ENCODE measurements around the gene CCN5.

The CCN5 gene

DNA sequence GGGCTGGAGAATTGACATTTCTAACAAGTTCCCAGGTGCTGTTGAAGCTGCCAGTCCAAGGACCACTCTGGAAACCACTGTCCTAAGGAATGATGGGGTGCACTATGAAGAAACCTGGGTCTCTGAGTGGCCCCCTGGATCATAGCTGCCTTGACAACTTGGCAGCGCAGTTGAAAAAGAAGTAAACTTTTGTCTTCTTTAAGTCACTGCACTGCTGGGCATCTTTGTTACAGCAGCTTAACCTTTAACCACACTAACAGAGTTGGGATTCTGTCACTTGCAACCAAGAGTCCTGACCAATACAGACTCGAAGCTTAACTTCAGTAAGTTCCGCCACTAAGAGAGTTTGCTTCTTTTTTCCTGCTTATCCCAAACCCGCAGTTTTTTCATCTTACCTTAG is 21.9 kb downstream of the CCN5 start:
- DNase-seq (ENCODE audit: low read depth), result no peak

DNA sequence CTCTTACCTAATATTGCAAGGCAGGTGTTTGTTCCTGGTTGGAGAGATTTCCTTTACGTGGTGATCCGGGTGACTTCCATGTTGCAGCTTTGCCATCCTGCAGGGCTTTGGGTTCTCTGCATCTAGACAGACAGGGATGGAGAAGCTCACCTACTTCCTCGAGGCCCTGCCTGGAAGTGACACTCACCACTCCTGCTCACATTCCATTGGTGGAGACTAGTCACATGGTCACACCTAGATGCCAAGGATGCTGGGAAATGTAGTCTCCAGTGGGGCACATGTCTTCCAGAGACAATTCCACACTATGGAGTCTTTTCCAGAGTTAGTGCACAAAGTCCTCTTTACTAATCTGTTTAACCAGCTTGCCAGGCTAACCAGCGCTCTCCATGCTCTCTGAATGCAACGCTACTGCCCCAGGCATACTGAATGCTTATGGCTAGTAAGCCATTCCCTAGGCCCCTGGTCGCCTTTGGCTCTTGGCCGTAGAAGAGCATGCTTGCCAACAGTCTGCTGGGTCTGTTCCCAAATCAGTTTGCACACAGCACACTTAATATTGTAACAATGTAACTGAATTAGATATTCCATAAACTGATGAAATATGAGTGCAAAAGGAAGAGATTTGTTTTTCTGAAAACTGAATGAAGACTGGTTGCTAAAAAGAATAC is 23.8 kb downstream of the CCN5 start:
- DNase-seq (ENCODE audit: low read depth), result peak; percentile 13

DNA sequence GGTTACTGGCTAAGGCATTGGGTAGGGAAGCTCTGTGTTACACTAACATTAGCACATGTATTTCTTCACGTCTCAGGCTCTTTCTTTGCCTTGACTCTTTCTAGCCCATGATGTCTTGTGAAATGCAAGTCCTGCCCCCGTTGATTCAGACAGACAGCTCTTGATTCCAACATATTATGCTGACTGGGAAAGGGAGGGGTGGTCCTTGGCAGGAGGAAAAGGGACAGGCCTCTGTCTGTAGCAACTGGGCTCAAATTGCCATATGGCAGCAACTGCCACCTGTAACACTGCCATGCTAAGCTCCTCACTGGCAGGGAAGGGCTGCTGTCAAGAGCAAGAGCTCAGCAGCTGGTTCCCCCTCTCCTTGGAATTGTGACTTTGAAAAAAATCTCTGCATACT is 24.8 kb downstream of the CCN5 start:
- DNase-seq (ENCODE audit: low read depth), result no peak

DNA sequence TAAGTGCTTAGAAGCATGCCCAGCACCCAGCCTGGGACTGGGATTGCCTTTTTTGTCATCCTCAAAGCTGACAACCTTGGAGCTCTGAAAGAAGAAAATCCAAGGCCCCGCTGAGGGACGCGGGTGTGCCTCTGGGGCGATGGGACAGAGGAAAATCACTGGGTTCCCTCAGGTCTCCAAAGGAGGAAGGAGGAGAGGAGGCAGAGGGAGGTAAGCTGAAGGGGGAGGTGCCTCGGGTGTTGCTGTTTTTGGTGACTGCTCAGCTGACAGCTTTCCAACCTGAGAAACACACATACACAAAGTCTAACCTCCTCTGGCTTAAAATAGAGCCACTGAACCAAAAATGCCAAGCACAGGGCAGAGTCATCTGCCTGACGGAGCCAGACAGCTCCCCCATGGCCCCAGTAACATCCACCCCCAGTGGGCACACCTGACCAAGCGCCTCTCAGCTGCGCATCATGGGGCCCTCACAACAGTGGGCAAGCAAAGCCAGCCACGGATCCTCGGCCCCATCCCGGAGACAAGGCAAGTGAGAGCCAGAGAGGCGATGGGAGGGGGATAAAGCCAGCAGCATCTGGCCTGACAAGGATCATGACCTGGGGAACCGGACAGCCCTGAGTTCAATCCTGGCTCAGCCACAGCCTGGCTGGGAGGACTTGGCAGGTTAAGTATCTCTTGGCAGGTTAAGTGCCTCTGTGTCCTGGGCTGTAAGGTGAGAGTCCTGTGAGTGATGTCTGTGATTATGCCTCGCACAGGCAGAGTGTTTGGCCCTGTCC is 27.3 kb downstream of the CCN5 start:
- no peak for DNase-seq (ENCODE audit: low read depth)

DNA sequence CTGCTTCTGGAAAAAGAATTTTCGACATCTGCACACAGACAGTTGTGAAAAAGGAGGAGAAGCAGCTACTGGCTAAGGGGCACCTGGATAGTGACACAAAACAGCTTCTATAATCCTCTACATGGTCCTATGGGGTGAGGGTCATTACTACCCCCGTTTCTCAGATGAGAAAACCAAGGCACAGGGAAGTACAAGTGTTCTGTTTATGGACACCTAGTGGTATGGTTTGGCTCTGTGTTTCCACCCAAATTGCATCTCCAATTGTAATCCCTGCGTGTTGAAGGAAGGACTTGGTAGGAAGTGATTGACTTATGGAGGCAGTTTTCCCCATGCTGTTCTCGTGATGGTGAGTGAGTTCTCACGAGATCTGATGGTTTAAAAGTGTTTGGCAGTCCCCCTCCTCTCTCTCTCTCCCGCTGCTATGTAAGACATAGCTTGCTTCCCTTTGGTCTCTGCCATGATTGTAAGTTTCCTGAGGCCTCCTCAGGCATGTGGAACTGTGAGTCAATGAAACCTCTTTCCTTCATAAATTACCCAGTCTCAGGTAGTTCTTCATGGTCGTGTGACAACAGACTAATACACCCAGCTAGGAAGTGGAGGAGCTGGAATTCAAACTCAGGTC is 28.0 kb downstream of the CCN5 start:
- DNase-seq (ENCODE audit: low read depth), result no peak

DNA sequence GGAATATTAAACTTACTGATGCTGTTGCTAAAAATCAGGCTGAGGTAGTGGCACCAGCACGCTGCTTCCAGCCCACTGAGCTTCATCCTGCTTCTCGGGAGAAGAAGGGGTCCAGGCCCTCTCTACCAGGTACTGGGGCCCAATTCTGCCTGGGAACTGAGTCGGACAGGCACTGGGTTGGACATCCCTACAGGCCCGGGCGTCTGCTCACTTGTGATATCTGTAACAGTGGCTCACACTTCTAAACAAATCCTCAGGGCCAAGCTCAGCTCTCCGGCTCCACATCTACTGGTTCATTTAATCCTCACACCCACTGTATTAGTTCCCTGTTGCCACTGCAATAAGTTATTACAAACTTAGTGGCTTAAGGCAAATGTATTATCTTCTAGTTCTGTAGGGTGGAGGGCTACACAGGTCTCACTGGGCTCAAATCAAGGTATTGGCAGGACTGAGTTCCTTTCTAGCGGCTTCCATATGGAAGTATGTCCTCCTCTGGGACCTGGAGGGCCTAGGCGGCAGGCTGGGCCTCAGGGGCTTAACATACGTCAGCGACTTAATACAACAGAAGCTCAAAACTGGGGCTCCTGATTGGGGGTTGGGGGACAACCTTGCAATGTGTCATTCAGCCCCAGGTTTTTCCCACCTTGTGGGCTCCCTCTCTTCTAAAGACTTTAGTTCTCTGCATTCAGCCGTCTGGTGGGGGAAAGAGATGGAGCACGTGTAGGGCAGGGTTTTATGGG is 28.9 kb downstream of the CCN5 start:
- DNase-seq (ENCODE audit: low read depth), result no peak

DNA sequence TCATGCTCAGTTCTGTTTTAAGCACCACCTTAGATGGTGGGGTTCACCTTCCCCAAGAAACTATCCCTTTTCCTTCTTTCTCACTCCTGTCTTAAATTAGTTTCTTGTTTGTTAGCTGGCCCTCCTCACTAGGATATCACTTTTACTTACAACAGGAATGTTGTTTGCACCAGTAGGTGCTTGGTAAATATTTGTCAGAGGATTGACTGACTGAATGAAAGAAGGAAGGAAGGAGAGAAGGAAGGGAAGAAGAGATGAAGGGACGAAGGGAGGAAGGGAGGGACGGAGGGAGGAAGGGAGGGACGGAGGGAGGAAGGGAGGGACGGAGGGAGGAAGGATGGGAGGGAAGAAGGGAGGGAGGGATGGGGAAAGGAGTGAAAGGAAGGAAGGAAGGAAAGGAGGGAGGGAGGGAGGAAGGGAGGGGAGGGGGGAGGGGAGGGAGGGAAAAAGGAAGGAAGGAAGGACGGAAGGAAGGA is 30.0 kb downstream of the CCN5 start:
- DNase-seq (ENCODE audit: low read depth), result no peak

DNA sequence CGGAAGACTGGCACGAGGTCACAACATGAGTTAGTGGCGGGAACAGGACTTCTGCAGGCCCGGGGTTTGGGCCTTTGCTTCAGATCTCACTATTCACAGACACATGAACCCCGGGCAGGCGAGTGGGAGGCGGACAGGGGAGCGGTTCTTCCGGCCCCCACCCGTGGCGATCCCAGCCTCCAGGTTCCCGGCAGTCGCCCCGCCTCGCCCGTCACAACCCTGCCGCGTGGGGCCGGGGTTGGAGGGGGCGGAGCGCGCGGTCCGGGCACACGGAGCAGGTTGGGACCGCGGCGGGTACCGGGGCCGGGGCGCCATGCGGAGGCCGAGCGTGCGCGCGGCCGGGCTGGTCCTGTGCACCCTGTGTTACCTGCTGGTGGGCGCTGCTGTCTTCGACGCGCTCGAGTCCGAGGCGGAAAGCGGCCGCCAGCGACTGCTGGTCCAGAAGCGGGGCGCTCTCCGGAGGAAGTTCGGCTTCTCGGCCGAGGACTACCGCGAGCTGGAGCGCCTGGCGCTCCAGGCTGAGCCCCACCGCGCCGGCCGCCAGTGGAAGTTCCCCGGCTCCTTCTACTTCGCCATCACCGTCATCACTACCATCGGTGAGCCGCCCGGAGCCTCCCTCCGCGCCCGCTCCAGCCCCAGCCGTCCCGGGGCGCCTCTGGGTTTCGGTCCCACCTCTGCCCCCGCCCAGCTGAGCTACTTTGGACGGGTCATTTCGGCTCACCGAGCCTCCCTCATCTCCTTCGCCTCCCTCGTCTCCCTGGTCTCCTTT is 30.6 kb downstream of the CCN5 start, which contains the start of gene KCNK15:
KCNK15 (plus strand) TSS at position 268 of the 769 bp plus-strand sequence; CDS start at position 314, 46 bp downstream.
- peak; percentile 65 for DNase-seq (ENCODE audit: low read depth)

DNA sequence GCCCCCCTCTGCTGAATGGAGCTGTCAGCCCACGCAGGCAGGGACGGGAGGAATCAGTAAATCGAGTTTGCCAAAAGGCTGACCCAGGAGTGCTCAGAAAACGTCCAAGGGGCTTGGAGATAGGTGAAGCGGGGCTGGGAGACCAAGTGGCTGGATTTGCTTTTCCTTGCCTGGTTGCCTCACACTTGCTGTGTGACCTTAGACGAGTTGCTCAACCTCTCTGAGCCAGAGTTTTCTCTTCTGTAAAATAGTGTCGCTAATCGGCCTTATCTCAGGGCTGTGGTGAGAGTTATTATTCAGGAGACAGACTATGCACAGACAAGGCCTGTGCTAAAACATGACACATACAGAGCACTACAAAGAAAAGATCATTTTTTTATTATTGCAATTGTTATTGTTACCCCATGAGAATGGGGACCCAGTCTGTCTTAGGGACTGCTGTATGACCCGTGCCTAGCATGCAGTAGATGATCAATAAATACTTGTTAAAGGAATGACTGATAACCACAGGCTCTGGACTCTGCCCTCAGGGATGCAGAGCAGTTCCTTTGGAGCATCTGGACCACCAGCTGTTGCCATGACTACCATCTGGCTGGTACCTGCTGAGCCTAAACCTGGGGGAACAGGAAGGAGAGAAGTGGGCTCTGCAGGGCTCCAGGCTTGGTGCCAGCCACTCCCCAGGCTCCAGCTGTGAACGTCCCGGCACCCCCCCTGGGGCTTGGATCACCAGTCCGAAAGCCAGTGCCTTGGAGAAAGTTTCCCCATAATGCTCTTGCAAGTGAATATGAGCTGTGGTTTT is 31.4 kb downstream of the CCN5 start:
- no peak for DNase-seq (ENCODE audit: low read depth)

DNA sequence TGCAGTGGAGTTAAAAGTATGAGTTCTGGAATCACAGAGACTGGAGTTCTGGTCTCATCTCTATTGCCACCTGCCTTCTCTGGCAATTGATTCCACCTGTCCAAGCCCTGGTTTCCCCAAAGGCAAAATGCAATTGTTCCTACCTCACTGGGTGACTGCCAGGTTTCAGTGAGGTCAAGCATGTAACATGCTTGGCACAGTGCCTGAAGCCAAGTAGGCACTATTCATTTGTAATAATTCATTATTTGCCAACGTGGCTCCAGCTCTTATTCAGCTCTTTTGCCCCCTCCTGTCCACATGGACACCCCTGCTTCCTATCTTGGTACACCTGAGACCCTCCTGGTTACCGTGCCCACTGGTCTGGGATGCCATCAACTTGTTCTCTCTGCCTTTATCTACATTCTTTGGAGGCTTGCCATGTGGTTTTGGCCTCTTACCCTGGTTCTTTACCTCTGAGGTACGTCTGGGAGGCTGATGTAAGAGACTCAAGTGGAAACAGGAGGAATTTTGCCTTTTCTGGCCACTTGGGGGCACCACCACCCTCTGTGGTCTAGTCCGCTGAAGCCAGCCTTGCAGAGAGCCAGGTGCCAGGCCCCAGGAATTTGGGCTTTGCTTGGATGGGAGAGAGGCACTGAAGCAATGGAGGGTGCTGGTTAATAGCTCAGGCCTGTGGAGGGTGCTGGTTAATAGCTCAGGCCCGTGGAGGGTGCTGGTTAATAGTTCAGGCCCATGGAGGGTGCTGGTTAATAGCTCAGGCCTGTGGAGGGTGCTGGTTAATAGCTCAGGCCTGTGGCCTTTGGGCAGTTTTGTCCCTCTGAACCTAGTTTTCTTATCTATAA is 32.2 kb downstream of the CCN5 start:
- peak; percentile 41 for DNase-seq (ENCODE audit: low read depth)

DNA sequence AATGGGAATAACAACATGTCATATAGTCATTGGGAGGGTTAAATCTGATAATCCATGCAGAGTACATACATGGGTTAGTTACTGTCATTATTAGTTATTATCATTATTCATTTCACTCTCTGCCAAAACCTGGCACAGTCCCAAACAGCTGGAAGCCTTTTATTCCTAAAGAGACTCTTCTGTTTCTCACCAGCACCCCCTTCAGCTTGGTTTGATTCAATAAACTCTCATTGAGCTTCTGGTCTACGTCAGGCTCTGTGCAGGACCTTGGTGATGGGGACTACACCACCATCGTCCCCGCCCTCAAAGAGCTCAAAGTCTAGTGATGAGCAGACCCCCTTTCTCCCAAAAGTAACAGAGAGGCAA is 32.8 kb downstream of the CCN5 start:
- no peak for DNase-seq (ENCODE audit: low read depth)

DNA sequence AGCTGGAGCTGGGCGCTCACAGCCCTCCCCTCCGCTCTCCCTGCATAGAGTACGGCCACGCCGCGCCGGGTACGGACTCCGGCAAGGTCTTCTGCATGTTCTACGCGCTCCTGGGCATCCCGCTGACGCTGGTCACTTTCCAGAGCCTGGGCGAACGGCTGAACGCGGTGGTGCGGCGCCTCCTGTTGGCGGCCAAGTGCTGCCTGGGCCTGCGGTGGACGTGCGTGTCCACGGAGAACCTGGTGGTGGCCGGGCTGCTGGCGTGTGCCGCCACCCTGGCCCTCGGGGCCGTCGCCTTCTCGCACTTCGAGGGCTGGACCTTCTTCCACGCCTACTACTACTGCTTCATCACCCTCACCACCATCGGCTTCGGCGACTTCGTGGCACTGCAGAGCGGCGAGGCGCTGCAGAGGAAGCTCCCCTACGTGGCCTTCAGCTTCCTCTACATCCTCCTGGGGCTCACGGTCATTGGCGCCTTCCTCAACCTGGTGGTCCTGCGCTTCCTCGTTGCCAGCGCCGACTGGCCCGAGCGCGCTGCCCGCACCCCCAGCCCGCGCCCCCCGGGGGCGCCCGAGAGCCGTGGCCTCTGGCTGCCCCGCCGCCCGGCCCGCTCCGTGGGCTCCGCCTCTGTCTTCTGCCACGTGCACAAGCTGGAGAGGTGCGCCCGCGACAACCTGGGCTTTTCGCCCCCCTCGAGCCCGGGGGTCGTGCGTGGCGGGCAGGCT is 35.1 kb downstream of the CCN5 start:
- no peak for DNase-seq (ENCODE audit: low read depth)

DNA sequence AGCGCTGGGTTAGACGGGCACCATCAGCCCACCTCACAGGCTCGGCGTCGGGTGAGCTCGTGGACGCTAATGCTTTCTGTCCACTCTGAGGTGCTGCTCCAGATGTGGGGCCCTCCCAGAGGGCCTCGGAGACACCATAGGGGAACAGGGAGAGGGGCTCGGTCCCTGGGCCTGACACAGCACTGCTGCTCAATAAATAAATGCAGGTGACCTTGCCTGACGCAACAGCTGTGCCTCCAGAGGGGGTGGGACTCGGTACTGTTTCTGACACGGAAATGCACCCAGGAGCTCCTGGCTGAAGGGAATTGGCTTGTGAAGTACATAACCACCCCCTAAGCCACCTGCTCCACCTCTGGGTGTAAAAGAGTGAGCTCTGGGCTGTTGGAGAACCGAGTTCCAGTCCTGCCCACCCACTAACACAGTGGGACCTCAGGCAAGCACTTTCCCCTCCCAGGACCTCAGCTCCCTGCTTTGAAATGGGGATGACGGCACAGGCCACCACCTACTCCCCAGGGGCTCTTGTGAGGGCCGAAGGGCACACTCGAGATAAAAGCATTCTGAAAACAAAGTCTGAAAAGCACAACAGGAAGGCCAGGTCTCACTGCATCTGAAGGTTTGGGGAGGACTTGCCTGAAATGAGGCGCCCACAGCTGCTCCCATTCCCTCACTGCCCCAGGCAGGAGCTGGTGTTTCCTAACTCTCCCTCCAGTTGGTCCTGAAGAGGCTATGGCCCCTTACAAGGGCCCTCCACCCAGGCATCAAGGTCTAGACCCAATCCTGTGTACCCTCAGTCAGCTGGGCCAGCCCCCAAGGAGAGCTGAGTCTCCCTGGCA is 37.1 kb downstream of the CCN5 start:
- DNase-seq (ENCODE audit: low read depth), result no peak

DNA sequence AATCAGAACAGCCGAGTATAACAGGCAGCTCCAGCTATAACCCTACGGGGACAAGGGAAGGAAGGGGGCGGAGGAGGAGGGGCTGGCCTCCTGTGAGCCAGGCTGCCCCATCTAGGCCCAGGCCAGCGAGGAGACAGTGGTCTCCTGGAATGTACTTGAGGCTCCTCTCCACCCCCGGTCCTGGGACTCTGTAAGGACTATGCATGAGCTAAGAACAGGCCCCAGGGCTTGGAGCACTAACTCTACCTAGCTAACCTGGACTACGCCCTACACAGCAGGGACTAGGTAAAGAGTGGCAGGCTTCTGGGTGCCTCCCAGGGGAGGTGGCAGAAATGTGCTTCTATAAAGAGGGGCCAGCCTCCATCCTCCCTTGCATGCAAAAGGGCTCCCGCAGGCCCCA is 39.4 kb downstream of the CCN5 start:
- DNase-seq (ENCODE audit: low read depth), result no peak

DNA sequence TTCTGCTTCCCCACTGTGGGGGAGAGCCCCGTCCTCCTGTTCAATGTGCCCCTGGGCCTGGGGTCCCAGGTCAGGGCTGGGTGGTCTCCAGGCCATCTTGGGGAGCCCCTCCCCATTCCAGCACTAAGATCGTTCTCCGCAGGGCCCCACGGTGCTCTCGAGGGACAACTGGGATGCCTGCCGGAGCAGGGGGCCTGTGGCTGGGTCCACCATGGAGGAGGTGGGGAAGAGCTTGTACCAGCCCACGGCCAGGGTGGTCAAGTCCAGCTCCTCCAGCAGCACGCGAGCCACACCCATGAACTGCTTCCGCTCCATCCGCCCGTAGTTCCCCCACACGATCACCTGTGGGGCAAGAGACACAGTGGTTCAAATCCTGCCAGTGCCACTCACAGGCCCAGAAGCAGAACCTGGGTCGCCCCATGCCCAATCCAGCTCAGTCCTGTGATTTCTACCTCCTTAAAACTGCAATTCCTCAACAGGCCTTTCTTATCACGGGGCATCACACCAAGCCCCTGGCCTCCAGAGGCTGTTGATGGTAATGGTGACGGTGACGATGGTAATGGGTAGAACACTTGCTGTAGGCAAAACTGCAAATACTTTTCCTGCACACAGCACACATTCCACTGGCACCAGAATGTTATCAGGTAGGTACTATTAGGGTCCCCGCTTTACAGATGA is 41.0 kb downstream of the CCN5 start:
- DNase-seq (ENCODE audit: low read depth), result no peak

DNA sequence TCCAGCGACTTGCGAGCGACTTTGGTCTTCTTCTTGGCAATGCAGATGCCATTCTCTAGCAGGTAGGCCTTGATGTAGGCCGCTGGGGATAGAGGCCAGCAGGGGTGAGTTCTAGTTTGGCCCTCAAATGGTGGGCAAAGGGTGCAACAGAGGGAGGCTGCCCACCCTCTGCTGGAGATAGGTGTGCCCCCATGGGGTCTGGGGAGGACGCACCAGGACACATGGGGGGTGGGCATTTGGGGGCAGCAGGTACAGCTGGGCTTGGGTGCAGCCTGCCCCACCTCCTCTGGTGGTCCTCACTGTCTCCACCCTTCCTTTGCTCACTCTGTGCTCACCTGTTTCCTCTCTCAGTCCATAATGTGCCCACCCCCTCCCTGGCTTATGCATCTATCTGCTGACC is 41.8 kb downstream of the CCN5 start:
- DNase-seq (ENCODE audit: low read depth), result no peak

DNA sequence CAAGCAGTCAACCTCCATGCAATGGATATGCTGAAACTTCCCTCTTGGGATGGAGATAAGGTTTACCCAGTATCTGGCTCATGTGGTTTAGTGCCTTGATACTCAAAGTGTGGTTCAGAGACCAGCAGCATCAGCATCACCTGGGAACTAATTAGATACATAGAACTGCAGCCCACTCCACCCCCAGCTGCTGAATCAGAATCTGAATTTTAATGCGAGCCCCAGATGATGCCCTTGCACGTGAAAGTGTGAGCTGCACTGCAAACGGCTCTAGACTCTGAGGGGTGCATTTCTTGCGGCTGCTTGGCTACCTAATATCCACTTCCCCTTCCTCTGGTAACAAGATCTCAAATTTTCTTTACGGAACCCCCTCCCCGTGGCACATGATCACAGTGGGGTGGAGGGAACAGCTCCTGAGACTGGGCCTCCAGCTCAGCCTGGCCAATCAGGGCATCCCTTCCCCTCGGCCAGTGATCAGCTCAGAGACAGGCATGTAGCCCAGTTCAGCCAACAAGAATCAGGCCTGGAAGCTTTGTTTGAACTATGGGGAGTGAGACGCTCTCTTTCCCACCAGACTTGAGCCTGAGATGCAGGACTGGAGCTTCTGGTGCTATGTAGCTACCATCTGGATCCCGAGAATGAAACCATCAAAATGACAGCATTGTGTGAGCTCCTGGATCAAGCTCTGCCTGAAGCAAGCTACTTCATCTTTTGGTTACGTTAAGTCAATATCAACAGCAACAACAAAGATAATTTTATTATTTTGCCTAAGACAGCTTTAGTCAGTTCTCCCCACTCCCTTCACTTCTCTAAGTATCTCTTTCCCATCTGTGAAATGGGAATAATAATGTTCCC is 43.3 kb downstream of the CCN5 start:
- no peak for DNase-seq (ENCODE audit: low read depth)

Measured in stimulated activated CD4-positive, alpha-beta T cell treated with anti-CD3 and anti-CD28 coated beads, Interleukin-2, amount 100 ng/mL, for 4 hours (primary cell).